ENCODE measurements around the gene FALEC. TPM values are rescaled to one million over a fixed set of nuclear protein-coding genes. Genes with fewer than 3 reads are reported as not detected.
"Not testable (repeated sequence)": the region's sequence is repeated elsewhere in the genome, so short reads cannot be mapped to it uniquely, and the experiment has no call there.

The FALEC gene
- total RNA-seq, 1 donor from 2014 or later: not detected

GRCh38 chr1:150561254-150561973 is 45.9 kb downstream of the FALEC start:
- DNase-seq (ENCODE audit: low read depth): peak; percentile 97
- FAIRE-seq: no peak
- Histone ChIP-seq H3K27me3 (ENCODE audit: control insufficient read depth, insufficient read depth, low read length) (no peaks in the 10 kb centered on the region), H3K4me3 (ENCODE audit: low read depth, low read length) (peak overlapping the region; percentile 53), H3K36me3 (ENCODE audit: control insufficient read depth, insufficient read depth, low read length) (peaks cover 5% of the 10 kb centered on the region)
- TF ChIP-seq CTCF (IDR thresholded peaks at IDR 0.05; ENCODE audit: insufficient read depth, low read length, severe bottlenecking): peak; percentile 45

- H3K36me3 ChIP-seq (ENCODE audit: control insufficient read depth, insufficient read depth, low read length): peaks cover 5% of the 10 kb centered on the region
- FAIRE-seq (no peak), DNase-seq (ENCODE audit: low read depth) (peak; percentile 88)
- no peak for TF ChIP-seq CTCF (IDR thresholded peaks at IDR 0.05; ENCODE audit: insufficient read depth, low read length, severe bottlenecking)
- peak overlapping the region; percentile 53 for H3K4me3 ChIP-seq (ENCODE audit: low read depth, low read length)
- no peaks in the 10 kb centered on the region for H3K27me3 ChIP-seq (ENCODE audit: control insufficient read depth, insufficient read depth, low read length)
These were observed 46.5 kb downstream of the FALEC start for GRCh38 chr1:150561974-150562445.

GRCh38 chr1:150562446-150563339 is 47.1 kb downstream of the FALEC start:
- DNase-seq (ENCODE audit: low read depth) (no peak), FAIRE-seq (no peak)
- Histone ChIP-seq H3K36me3 (ENCODE audit: control insufficient read depth, insufficient read depth, low read length) (peaks cover 2% of the 10 kb centered on the region), H3K27me3 (ENCODE audit: control insufficient read depth, insufficient read depth, low read length) (no peaks in the 10 kb centered on the region), H3K4me3 (ENCODE audit: low read depth, low read length) (no peak overlapping the region)
- TF ChIP-seq CTCF (IDR thresholded peaks at IDR 0.05; ENCODE audit: insufficient read depth, low read length, severe bottlenecking): no peak

- FAIRE-seq (no peak), DNase-seq (ENCODE audit: low read depth) (peak; percentile 64)
- H3K4me3 ChIP-seq (ENCODE audit: low read depth, low read length): no peak overlapping the region
- no peaks in the 10 kb centered on the region for H3K27me3 ChIP-seq (ENCODE audit: control insufficient read depth, insufficient read depth, low read length)
- no peak for TF ChIP-seq CTCF (IDR thresholded peaks at IDR 0.05; ENCODE audit: insufficient read depth, low read length, severe bottlenecking)
- no peaks in the 10 kb centered on the region for H3K36me3 ChIP-seq (ENCODE audit: control insufficient read depth, insufficient read depth, low read length)
These were observed 47.9 kb downstream of the FALEC start for GRCh38 chr1:150563340-150564038.

- Histone ChIP-seq H3K4me3 (ENCODE audit: low read depth, low read length) (no peak overlapping the region), H3K27me3 (ENCODE audit: control insufficient read depth, insufficient read depth, low read length) (no peaks in the 10 kb centered on the region), H3K36me3 (ENCODE audit: control insufficient read depth, insufficient read depth, low read length) (no peaks in the 10 kb centered on the region)
- no peak for TF ChIP-seq CTCF (IDR thresholded peaks at IDR 0.05; ENCODE audit: insufficient read depth, low read length, severe bottlenecking)
- DNase-seq (ENCODE audit: low read depth) (peak; percentile 64), FAIRE-seq (no peak)
These were observed 48.8 kb downstream of the FALEC start for GRCh38 chr1:150564051-150564991.

- H3K36me3 ChIP-seq (ENCODE audit: control insufficient read depth, insufficient read depth, low read length); DNase-seq (ENCODE audit: low read depth); H3K4me3 ChIP-seq (ENCODE audit: low read depth, low read length); FAIRE-seq; H3K27me3 ChIP-seq (ENCODE audit: control insufficient read depth, insufficient read depth, low read length): not testable (repeated sequence)
These were observed 49.9 kb downstream of the FALEC start for GRCh38 chr1:150565240-150565991.

All from bronchial epithelial cell (primary cell).